WTC11 (cell line): Measurements from ENCODE around the gene POU2F1.
A peak's percentile ranks its signal among the peaks of the same experiment; 100 is the strongest.

Experiments used
- CREB1 ChIP-seq: sonication (generic); formaldehyde crosslinking; IDR thresholded peaks from 2 replicates; pipeline ENCODE4 v1.8.0; 2023; ENCODE audit warnings: mild to moderate bottlenecking, missing genetic modification reagents
- CTCF ChIP-seq: fragments of 200-600 bp; IDR thresholded peaks from 2 replicates; pipeline ENCODE4 v1.8.0; 2022; ENCODE audit warnings: antibody characterized with exemption
- E2F4 ChIP-seq: sonication (generic); formaldehyde crosslinking; IDR thresholded peaks from 2 replicates; pipeline ENCODE4 v1.8.1; 2022; ENCODE audit warnings: low read depth, mild to moderate bottlenecking, moderate library complexity, missing genetic modification reagents, borderline replicate concordance
- E2F5 ChIP-seq: sonication (generic); formaldehyde crosslinking; IDR thresholded peaks from 2 replicates; pipeline ENCODE4 v1.8.1; 2022; ENCODE audit warnings: mild to moderate bottlenecking, moderate library complexity, missing genetic modification reagents
- ETV6 ChIP-seq: sonication (generic); formaldehyde crosslinking; IDR thresholded peaks from 2 replicates; pipeline ENCODE4 v1.8.1; 2022; ENCODE audit warnings: mild to moderate bottlenecking, missing genetic modification reagents
- JUN ChIP-seq: sonication (generic); formaldehyde crosslinking; IDR thresholded peaks from 2 replicates; pipeline ENCODE4 v1.8.0; 2023; ENCODE audit warnings: mild to moderate bottlenecking, missing genetic modification reagents
- MAX ChIP-seq: sonication (generic); formaldehyde crosslinking; IDR thresholded peaks from 2 replicates; pipeline ENCODE4 v1.8.0; 2022; ENCODE audit warnings: mild to moderate bottlenecking, missing genetic modification reagents
- MYBL2 ChIP-seq: sonication (generic); formaldehyde crosslinking; IDR thresholded peaks from 2 replicates; pipeline ENCODE4 v1.8.1; 2023; ENCODE audit warnings: mild to moderate bottlenecking, moderate library complexity, missing genetic modification reagents
- NFYB ChIP-seq: sonication (generic); formaldehyde crosslinking; conservative IDR thresholded peaks from 2 replicates; pipeline ENCODE4 v1.8.0; 2022; ENCODE audit warnings: low read depth, missing genetic modification reagents
- NR2C2 ChIP-seq: sonication (generic); formaldehyde crosslinking; IDR thresholded peaks from 2 replicates; pipeline ENCODE4 v1.8.0; 2022; ENCODE audit warnings: mild to moderate bottlenecking, missing genetic modification reagents
- TP53 ChIP-seq: sonication (generic); formaldehyde crosslinking; IDR thresholded peaks from 2 replicates; pipeline ENCODE4 v1.8.1; 2023; ENCODE audit warnings: mild to moderate bottlenecking, missing genetic modification reagents
- USF2 ChIP-seq: sonication (generic); formaldehyde crosslinking; IDR thresholded peaks from 2 replicates; pipeline ENCODE4 v1.8.1; 2023; ENCODE audit warnings: mild to moderate bottlenecking, missing genetic modification reagents, moderate library complexity
- ZNF138 ChIP-seq: sonication (generic); formaldehyde crosslinking; conservative IDR thresholded peaks from 2 replicates; pipeline ENCODE4 v1.8.1; 2022; ENCODE audit warnings: mild to moderate bottlenecking, moderate library complexity, missing genetic modification reagents
- ZNF416 ChIP-seq: fragments of 250-450 bp; sonication (Bioruptor Pico); IDR thresholded peaks from 2 replicates; pipeline ENCODE4 v1.9.0; 2021; ENCODE audit warnings: mild to moderate bottlenecking, inconsistent platforms

GRCh38 chr1:167454894-167455785, 234.5 kb downstream of the POU2F1 start:
- no peak for TF ChIP-seq CTCF
- TF ChIP-seq ZNF416 (CRISPR knock-in tag), result no peak
- TF ChIP-seq MAX (CRISPR knock-in tag), result 0 out of 2 replicates have a peak, but pooled peaks have one; percentile 12
- TF ChIP-seq NR2C2 (CRISPR knock-in tag), result no peak
- no peak for TF ChIP-seq CREB1 (CRISPR knock-in tag)
- TF ChIP-seq NFYB (CRISPR knock-in tag), result no peak
- TF ChIP-seq JUN (CRISPR knock-in tag), result no peak
- TF ChIP-seq E2F4, result no peak
- no peak for TF ChIP-seq USF2 (CRISPR knock-in tag)
- TF ChIP-seq TP53 (CRISPR knock-in tag), result no peak
- TF ChIP-seq MYBL2 (CRISPR knock-in tag), result no peak
- TF ChIP-seq ETV6 (CRISPR knock-in tag), result no peak; the same call in 1 of the 2 replicates
- TF ChIP-seq ZNF138 (CRISPR knock-in tag), result no peak
- TF ChIP-seq E2F5, result no peak
